GM21390 (cell line): ENCODE measurements around the gene CXCL8.
A peak's percentile ranks its signal among the peaks of the same experiment; 100 is the strongest.

Experiments
- ATAC-seq: cut with Tn5 transposase; IDR thresholded peaks from one replicate; pipeline ENCODE4 v1.9.1; 2021; ENCODE audit not compliant: unreplicated experiment

CXCL8 gene

GRCh38 chr4:73718375-73719373 lies 21.7 kb upstream of the CXCL8 start:
- ATAC-seq: peak; percentile 92

DNA sequence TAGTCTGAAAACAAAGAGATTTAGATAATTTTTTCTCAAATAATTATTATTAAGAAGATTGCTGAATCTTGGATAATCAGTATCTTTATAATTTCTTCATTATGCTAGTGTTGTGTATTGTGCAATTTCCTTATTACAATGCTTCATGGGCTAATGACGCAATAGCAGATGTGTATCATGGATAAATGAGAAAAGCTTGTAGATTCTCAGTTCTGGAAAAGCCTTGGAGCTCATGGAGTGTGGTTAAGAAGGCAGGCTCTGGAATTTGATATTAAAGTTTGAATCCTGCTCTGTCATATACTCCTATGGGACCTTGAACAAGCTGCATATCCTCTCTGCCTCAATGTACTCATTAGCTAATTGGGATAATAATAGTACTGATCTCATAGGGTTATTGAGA lies 18.9 kb upstream of the CXCL8 start:
- ATAC-seq: no peak

DNA sequence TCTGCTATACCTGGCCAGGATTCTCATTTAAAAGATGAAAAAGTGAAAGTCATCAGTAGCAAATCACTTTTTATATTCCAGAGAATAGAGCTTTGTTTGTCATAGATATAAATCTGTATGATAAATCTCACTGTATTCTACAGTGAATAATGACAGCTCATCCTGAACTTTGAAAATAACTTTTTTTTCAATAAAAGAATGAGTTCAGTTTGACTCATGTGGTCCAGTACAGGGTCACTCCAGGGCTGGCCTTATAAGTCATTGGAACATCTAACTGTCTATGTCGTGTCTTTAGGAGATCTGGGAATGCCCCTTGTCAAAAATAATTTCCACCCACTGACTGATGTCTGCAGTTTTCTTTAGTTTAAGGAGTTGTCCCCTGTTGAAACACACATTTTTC lies 18.5 kb upstream of the CXCL8 start:
- ATAC-seq: no peak

DNA sequence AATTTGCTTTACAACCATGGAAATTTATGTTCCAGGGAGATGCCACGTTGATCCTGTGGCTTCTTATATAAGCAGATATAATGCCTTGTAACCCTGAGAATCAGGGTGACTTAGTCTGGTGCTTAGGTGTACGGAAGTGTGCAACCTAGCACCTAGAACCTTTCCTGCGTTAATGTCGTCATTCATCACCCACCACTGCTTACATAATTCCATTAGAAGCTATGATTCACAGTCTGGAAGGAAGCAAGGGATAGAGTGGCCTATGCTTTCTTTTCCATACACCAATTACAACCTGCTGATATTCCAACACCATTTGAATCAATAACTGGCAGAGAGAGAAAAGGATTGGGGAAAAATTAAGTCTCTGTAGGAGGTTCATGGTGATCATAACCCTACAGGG lies 17.3 kb upstream of the CXCL8 start:
- no peak for ATAC-seq

GRCh38 chr4:73723928-73724327 lies 16.4 kb upstream of the CXCL8 start:
- ATAC-seq: no peak

GRCh38 chr4:73725510-73725909 lies 14.9 kb upstream of the CXCL8 start:
- no peak for ATAC-seq

DNA sequence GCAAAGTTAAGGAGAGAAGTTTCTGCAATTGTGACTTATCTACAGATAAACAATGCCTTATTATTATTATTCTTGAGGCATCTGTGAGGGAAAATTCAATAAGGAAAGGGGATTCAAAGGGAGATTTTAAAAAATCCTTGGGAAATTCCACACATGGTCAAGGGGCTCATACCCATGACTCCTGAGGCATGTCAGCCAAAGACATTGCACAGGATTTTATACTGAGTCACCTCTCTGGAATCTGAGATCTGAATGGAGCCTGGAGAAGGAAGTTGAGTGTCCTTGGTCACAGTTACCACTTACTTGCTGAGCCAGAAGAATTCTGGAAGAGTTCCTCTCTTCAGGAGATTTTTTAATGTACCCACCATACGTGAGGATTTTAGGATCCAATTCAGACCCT lies 14.4 kb upstream of the CXCL8 start:
- ATAC-seq: no peak

- ATAC-seq: peak; percentile 88
Observed at GRCh38 chr4:73727685-73728084, 12.7 kb upstream of the CXCL8 start.

- ATAC-seq: no peak
Observed at GRCh38 chr4:73728091-73728741, 12.2 kb upstream of the CXCL8 start.

DNA sequence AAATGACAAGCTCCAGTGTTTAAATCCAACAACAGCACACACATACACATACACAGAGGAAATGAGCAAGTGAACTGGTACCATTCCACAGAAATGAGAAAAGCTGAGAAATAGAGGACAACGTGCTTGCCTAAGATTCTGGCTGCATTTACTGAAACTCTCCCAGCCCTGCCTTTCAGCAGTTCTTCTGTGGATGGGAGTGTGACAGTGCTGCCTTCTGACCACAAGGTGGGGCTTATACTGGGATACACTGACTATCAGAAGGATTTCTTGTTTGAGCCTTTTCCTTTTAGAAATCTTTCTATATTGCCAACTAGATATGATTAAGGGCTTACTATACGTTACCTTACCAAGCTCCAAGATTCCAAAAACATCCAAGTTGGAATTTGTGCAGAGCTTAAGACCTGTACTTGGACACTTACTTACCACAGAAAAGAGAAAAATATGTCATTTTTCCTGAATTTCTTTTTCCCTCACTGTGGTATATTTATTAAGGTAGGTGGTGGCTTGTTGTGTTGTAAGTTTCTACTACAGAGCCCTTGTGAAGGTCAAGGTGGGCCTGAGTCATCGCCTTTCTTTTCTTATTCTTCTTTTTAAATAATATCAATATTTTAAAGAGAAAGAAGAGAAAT lies 10.7 kb upstream of the CXCL8 start:
- ATAC-seq: peak; percentile 59

GRCh38 chr4:73730292-73730691 lies 10.1 kb upstream of the CXCL8 start:
- ATAC-seq: no peak

- ATAC-seq: no peak
Observed at GRCh38 chr4:73730867-73731266, 9.5 kb upstream of the CXCL8 start.

GRCh38 chr4:73731968-73732610 lies 8.3 kb upstream of the CXCL8 start:
- ATAC-seq: no peak

- ATAC-seq: no peak
Observed at GRCh38 chr4:73732759-73733431, 7.5 kb upstream of the CXCL8 start.

DNA sequence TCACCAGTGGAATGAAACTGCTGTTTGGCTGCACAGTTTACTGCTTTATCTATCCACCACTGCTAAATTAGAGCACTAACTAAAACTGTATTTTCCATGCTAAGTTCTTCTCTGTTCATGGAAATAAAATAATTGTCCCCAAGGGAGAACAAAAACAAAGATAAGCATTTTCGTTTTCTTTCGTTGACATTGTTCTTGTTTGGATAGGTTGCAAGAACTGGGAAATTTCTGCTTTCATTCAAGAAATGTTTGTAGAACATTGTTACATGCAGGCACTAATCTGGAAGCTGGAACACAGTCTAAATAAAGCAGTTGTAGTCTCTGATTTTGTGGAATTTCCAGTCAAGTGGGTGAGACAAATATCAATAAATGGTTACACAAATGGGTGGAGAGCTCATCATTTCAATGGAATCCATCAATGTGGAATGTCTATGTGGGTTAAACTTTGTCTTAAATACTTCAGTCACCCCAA lies 5.8 kb upstream of the CXCL8 start:
- no peak for ATAC-seq

DNA sequence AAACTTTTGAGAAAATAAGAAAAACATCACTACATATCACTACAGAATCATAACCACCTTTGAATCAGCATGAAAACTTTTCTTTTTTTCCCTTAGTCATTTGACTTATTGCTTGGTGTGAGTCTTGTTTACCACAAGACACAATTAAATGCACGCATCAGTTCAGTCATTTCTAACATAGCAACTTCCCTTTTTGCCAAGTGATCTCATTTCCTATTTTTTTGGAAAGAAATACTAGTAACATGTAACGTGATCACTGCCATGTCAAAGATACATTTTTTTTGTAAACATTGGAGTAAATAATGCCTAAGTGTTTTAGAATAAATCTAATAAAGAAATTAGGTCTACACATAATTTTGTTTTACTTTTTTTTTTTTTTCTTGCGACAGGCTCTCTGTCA lies 5.1 kb upstream of the CXCL8 start:
- peak; percentile 87 for ATAC-seq

- no peak for ATAC-seq
Observed at GRCh38 chr4:73741031-73741749, 821 bp downstream of the CXCL8 start.

GRCh38 chr4:73741750-73742489 lies 1.6 kb downstream of the CXCL8 start:
- ATAC-seq: no peak

DNA sequence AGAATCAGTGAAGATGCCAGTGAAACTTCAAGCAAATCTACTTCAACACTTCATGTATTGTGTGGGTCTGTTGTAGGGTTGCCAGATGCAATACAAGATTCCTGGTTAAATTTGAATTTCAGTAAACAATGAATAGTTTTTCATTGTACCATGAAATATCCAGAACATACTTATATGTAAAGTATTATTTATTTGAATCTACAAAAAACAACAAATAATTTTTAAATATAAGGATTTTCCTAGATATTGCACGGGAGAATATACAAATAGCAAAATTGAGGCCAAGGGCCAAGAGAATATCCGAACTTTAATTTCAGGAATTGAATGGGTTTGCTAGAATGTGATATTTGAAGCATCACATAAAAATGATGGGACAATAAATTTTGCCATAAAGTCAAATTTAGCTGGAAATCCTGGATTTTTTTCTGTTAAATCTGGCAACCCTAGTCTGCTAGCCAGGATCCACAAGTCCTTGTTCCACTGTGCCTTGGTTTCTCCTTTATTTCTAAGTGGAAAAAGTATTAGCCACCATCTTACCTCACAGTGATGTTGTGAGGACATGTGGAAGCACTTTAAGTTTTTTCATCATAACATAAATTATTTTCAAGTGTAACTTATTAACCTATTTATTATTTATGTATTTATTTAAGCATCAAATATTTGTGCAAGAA lies 2.3 kb downstream of the CXCL8 start:
- no peak for ATAC-seq
